NCI-H1048 (cell line): Measurements from ENCODE around the gene DCTN2.
"Not testable (repeated sequence)": the region's sequence is repeated elsewhere in the genome, so short reads cannot be mapped to it uniquely, and the experiment has no call there.

Source experiments
- DNase-seq: peaks from one replicate; lab custom pipeline; 2025; lab: John Stamatoyannopoulos, UW

DCTN2 gene

GRCh38 chr12:57515408-57515933 lies 31.5 kb downstream of the DCTN2 start:
- DNase-seq = no peak

GRCh38 chr12:57514720-57515407 lies 32.1 kb downstream of the DCTN2 start:
- no peak for DNase-seq

- not testable (repeated sequence) for DNase-seq
Measured at GRCh38 chr12:57514246-57514645, 32.7 kb downstream of the DCTN2 start.

GRCh38 chr12:57513677-57514076 lies 33.3 kb downstream of the DCTN2 start:
- not testable (repeated sequence) for DNase-seq

- DNase-seq = no peak
Measured at GRCh38 chr12:57513266-57513665, 33.7 kb downstream of the DCTN2 start.

GRCh38 chr12:57512665-57513064 lies 34.3 kb downstream of the DCTN2 start:
- DNase-seq = no peak

GRCh38 chr12:57511588-57512325 lies 35.2 kb downstream of the DCTN2 start:
- DNase-seq = no peak

- no peak for DNase-seq
Measured at GRCh38 chr12:57511161-57511560, 35.8 kb downstream of the DCTN2 start.

- DNase-seq = not testable (repeated sequence)
Measured at GRCh38 chr12:57507796-57508195, 39.2 kb downstream of the DCTN2 start.

GRCh38 chr12:57506541-57506940 lies 40.5 kb downstream of the DCTN2 start:
- not testable (repeated sequence) for DNase-seq

GRCh38 chr12:57502311-57502969 lies 44.6 kb downstream of the DCTN2 start:
- not testable (repeated sequence) for DNase-seq

GRCh38 chr12:57500213-57500612 lies 46.8 kb downstream of the DCTN2 start:
- no peak for DNase-seq

- DNase-seq = no peak
Measured at GRCh38 chr12:57498571-57498970, 48.4 kb downstream of the DCTN2 start.

GRCh38 chr12:57498132-57498502 lies 48.9 kb downstream of the DCTN2 start:
- no peak for DNase-seq

- no peak for DNase-seq
Measured at GRCh38 chr12:57497223-57498131, 49.5 kb downstream of the DCTN2 start.

- no peak for DNase-seq
Measured at GRCh38 chr12:57496822-57497221, 50.2 kb downstream of the DCTN2 start.

GRCh38 chr12:57495051-57495701 lies 51.8 kb downstream of the DCTN2 start:
- DNase-seq = not testable (repeated sequence)

GRCh38 chr12:57491393-57492280 lies 55.4 kb downstream of the DCTN2 start:
- DNase-seq = no peak

- no peak for DNase-seq
Measured at GRCh38 chr12:57490126-57490525, 56.9 kb downstream of the DCTN2 start.

GRCh38 chr12:57489157-57489641 lies 57.8 kb downstream of the DCTN2 start:
- no peak for DNase-seq
